Prostate gland (tissue), 2 donors: ENCODE measurements around the gene NUPR1. TPM values are rescaled to one million over a fixed set of nuclear protein-coding genes. Genes with fewer than 3 reads are reported as not detected.

Experiments
- DNase-seq: peaks from one replicate; pipeline ENCODE4 v3.0.0-alpha.2; 2019; ENCODE audit warnings: low spot score
- H3K27ac ChIP-seq, 2 donors: fragments of 200-600 bp; sonication (generic); 2 replicates each; pipeline ENCODE4 v1.5.1; 2017 to 2019
- H3K27me3 ChIP-seq: fragments of 200-600 bp; sonication (generic); replicated peaks from 2 replicates; pipeline ENCODE4 v1.5.1; 2019; ENCODE audit not compliant: insufficient read depth
- H3K36me3 ChIP-seq, 2 donors: fragments of 200-600 bp; sonication (generic); 1 replicate in 1 of 2; 2 replicates in 1 of 2; pipeline versions ENCODE4 v1.5.1 to v1.8.1; 2017 to 2019
- H3K4me1 ChIP-seq: fragments of 200-600 bp; sonication (generic); replicated peaks from 2 replicates; pipeline ENCODE4 v1.5.1; 2019
- H3K4me3 ChIP-seq, 2 donors: fragments of 200-600 bp; sonication (generic); 2 replicates each; pipeline ENCODE4 v1.5.1; 2017 to 2019
- H3K9me3 ChIP-seq: fragments of 200-600 bp; sonication (generic); 2 replicates; pipeline ENCODE4 v1.5.1; 2017
- POLR2A ChIP-seq: fragments of 450-650 bp; IDR thresholded peaks from one replicate; pipeline ENCODE4 v1.6.1; 2016; ENCODE audit warnings: antibody characterized with exemption, mild to moderate bottlenecking
- POLR2AphosphoS5 ChIP-seq: sonication (generic); formaldehyde crosslinking; IDR thresholded peaks from one replicate; pipeline ENCODE4 v1.6.1; 2017; ENCODE audit warnings: antibody characterized with exemption
- WGBS: methylation state at CpG from one replicate; pipeline ENCODE4 v1.1.5; 2018; 5-methylcytosine and 5-hydroxymethylcytosine counted together
- intact Hi-C: fragments of 100-400 bp; cut with DNase I; formaldehyde crosslinking; loops from one replicate; pipeline ENCODE4 v1.14.2; 2022
- total RNA-seq, 2 donors: library from RNA; depleted of rRNA; stranded (reverse); fragments of >200 nt; gene quantifications; one replicate each; pipeline ENCODE4 v1.1.0, GENCODE V29; 2016
- TF ChIP-seq, protein P1 (sequence below), 4 experiments: fragments of 200-600 bp in 2 of 4; fragments of 450-650 bp in 2 of 4; sonication (generic) in 2 of 4; IDR thresholded peaks; 1 replicate in 3 of 4; 2 replicates in 1 of 4; pipeline ENCODE4 v1.5.1; 2016 to 2019; ENCODE audit warnings: antibody characterized with exemption in 4 of 4, mild to moderate bottlenecking in 2 of 4, moderate library complexity in 2 of 4

Gene NUPR1
- total RNA-seq, 2 donors from 2014 or later: 79.6 to 107 TPM

DNA sequence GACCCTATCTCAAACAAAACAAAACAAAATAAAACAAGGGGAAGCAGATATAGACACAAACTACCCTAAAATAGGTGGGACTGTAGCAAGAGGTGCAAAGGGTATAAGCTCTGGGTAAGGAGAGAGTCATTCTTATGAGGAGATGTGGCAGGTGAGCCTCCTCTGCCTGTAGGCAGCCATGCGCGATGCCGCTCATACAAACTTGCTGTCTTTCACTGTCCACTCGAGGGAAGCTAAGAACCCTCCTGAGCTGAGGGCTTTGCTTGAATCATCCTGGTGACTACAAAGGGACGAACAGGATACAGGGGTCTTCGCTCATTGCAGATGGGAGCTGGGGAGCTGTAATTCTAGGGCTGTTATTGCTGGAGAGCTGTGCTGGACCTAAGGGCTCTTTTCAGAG lies 17.3 kb downstream of the NUPR1 start:
- H3K27me3 ChIP-seq: no peaks in the 10 kb centered on the region
- H3K4me1 ChIP-seq: no peaks in the 10 kb centered on the region
- DNase-seq: no peak
- H3K27ac ChIP-seq: no peak overlapping the region
- intact Hi-C loops: no loop called here
- H3K4me3 ChIP-seq: no peak overlapping the region
- TF ChIP-seq POLR2A (no peak), POLR2AphosphoS5 (no peak)
- TF ChIP-seq, protein P1, sequence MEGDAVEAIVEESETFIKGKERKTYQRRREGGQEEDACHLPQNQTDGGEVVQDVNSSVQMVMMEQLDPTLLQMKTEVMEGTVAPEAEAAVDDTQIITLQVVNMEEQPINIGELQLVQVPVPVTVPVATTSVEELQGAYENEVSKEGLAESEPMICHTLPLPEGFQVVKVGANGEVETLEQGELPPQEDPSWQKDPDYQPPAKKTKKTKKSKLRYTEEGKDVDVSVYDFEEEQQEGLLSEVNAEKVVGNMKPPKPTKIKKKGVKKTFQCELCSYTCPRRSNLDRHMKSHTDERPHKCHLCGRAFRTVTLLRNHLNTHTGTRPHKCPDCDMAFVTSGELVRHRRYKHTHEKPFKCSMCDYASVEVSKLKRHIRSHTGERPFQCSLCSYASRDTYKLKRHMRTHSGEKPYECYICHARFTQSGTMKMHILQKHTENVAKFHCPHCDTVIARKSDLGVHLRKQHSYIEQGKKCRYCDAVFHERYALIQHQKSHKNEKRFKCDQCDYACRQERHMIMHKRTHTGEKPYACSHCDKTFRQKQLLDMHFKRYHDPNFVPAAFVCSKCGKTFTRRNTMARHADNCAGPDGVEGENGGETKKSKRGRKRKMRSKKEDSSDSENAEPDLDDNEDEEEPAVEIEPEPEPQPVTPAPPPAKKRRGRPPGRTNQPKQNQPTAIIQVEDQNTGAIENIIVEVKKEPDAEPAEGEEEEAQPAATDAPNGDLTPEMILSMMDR (IDR thresholded peaks at IDR 0.05): no peak
- H3K9me3 ChIP-seq: no peaks in the 10 kb centered on the region
- H3K36me3 ChIP-seq: no peaks in the 10 kb centered on the region
- 91% methylated on average over 6 of the region's 6 CpGs for WGBS

DNA sequence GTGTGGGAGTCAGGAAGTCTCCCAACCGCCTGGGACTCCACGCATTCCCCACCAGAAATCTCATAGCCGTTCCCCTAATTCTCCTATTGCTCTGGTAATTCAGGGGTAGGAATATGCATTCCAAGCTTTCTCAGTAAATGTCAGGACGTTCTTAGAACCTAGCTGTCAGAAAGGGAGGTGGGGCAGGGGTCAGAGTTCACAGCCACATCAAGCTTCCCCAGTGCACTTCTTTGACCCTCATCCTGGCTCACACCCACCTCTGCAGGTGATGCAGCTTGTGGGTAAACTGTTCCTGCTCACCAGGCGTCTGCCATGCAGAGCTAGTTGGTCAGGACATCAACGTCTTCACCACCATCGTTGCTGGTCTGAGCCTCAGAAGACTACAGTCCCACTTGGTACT lies 18.1 kb downstream of the NUPR1 start:
- no peak for DNase-seq
- WGBS: 71% methylated on average over 7 of the region's 7 CpGs
- no peaks in the 10 kb centered on the region for H3K9me3 ChIP-seq
- no peak overlapping the region for H3K27ac ChIP-seq
- intact Hi-C loops: no loop called here
- no peaks in the 10 kb centered on the region for H3K36me3 ChIP-seq
- TF ChIP-seq POLR2AphosphoS5 (no peak), POLR2A (no peak)
- TF ChIP-seq, protein P1 (IDR thresholded peaks at IDR 0.05): no peak
- no peak overlapping the region for H3K4me3 ChIP-seq
- H3K4me1 ChIP-seq: no peaks in the 10 kb centered on the region
- H3K27me3 ChIP-seq: no peaks in the 10 kb centered on the region

DNA sequence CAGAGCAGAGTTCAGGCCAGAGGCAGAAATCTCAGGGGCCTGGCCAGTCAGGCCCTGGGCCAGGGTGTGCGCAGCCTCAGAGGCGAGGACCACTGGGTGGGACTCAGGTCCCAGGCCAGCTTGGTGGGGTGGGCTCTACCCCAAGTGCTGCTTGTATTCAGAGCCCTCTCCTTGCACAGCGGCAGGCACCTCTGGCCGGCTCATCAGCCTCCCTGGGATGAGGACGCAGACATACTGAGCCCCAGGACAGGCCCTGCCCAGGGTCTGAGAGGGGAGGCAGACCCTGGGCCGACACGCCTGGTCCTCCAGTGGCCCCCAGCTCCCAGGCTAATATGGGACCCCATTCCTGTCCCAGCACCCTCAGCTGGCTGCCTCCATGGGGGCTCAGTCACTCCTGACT lies 24.5 kb downstream of the NUPR1 start:
- TF ChIP-seq POLR2AphosphoS5 (no peak), POLR2A (no peak)
- TF ChIP-seq, protein P1 (IDR thresholded peaks at IDR 0.05): no peak
- H3K27me3 ChIP-seq: no peaks in the 10 kb centered on the region
- H3K36me3 ChIP-seq: no peaks in the 10 kb centered on the region
- H3K9me3 ChIP-seq: no peaks in the 10 kb centered on the region
- no peaks in the 10 kb centered on the region for H3K4me1 ChIP-seq
- 97% methylated on average over 7 of the region's 7 CpGs for WGBS
- intact Hi-C loops: no loop called here
- no peak overlapping the region for H3K4me3 ChIP-seq
- no peak for DNase-seq
- H3K27ac ChIP-seq: no peak overlapping the region

DNA sequence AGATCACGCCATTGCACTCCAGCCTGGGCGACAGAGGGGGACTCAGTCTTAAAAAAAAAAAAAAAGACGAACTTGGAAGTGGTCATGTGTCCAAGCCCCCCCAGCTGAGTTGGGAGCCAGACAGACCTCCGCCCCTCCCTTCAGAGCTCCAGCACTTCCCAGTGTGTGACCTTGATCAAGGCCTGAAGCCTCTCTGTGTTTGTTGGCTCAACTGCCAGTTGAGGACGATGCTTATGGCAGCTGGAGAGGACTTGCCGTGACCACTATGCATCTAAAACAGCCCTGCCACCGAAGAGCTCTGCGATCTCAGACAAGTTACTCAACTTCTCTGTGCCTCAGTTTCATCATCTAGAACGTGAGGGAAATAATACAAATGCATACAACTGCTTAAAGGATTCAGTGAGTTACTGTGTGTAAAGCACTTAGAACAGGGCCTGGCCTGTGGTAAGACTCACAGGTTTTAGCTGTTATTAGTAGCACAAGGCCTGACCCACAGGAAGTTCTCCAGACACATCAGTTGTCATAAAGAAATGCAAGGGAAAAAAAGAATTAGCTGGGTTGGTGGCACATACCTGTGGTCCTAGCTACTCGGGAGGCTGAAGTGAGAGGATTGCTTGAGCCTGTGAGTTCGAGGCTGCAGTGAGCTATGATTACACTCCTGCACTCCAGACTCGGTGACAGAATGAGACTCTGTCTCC lies 25.1 kb downstream of the NUPR1 start:
- intact Hi-C loops: no loop called here
- Histone ChIP-seq H3K27ac (no peak overlapping the region), H3K9me3 (no peaks in the 10 kb centered on the region), H3K27me3 (no peaks in the 10 kb centered on the region), H3K4me1 (no peaks in the 10 kb centered on the region), H3K4me3 (no peak overlapping the region), H3K36me3 (no peaks in the 10 kb centered on the region)
- DNase-seq: no peak
- 85% methylated on average over 12 of the region's 12 CpGs for WGBS
- TF ChIP-seq, protein P1 (IDR thresholded peaks at IDR 0.05): no peak
- TF ChIP-seq POLR2AphosphoS5 (no peak), POLR2A (no peak)
